Measurements from ENCODE around the gene THAP10. TPM values are rescaled to one million over a fixed set of nuclear protein-coding genes. Genes with fewer than 3 reads are reported as not detected.

THAP10 gene
- total RNA-seq, 1 experiment from 2014 or later: 2.5 TPM

DNA sequence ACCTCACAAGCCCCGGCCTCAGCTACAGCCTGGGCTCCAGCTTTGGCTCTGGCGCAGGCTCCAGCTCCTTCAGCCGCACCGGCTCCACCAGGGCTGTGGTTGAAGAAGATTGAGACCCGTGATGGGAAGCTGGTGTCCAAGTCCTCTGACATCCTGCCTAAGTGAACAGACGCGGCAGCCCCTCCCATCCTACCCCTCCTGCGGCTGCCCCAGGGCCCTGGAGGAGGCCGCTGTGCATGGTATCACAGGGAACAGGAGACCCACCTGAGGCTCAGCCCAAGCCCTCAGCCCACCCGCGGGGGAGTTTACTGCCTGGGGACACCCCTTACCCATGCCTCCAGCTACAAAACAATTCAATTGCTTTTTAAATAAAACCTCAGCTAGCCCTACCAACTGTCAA lies 32.2 kb downstream of the THAP10 start:
- Histone ChIP-seq H2BK12ac (ENCODE audit: insufficient read length, low read depth, low read length) (no peak overlapping the region), H2BK5ac (ENCODE audit: insufficient read length, low read length) (no peak overlapping the region), H3K4me1 (ENCODE audit: insufficient read depth, low read length) (no peaks in the 10 kb centered on the region), H2BK120ac (ENCODE audit: low read depth, low read length, poor library complexity, severe bottlenecking) (no peak overlapping the region), H3K79me1 (ENCODE audit: insufficient read depth, low read depth, low read length, poor library complexity, severe bottlenecking) (no peaks in the 10 kb centered on the region), H3K27me3 (ENCODE audit: insufficient read depth, low read length) (no peaks in the 10 kb centered on the region), H3K4me2 (ENCODE audit: insufficient read depth, insufficient read length, low read length) (no peak overlapping the region), H3T11ph (ENCODE audit: low read length) (no peak overlapping the region), H4K5ac (ENCODE audit: insufficient read length, low read depth, low read length) (no peak overlapping the region), H4K8ac (replicated peaks; ENCODE audit: insufficient read length, low read depth, low read length) (no peak overlapping the region), H2AK5ac (ENCODE audit: insufficient read length, low read length) (no peak overlapping the region), H3K9me3 (ENCODE audit: control insufficient read depth, low read depth, low read length) (no peaks in the 10 kb centered on the region), H3K14ac (ENCODE audit: insufficient read depth, low read length) (no peak overlapping the region), H2BK15ac (ENCODE audit: low read depth, low read length) (no peak overlapping the region), H3K9ac (ENCODE audit: extremely low read depth, insufficient read length, low read length) (no peak overlapping the region), H3K23ac (ENCODE audit: insufficient read length, low read depth, low read length) (no peak overlapping the region), H3K27ac (ENCODE audit: insufficient read length, low read depth, low read length) (no peak overlapping the region), H2AFZ (ENCODE audit: low read length) (no peak overlapping the region), H4K20me1 (ENCODE audit: control insufficient read depth, insufficient read depth, insufficient read length) (no peaks in the 10 kb centered on the region), H3K18ac (ENCODE audit: insufficient read length, low read depth, low read length) (no peak overlapping the region), H2BK20ac (ENCODE audit: low read depth, low read length, poor library complexity, severe bottlenecking) (no peak overlapping the region), H3K4ac (ENCODE audit: low read depth, low read length) (no peak overlapping the region), H3K56ac (ENCODE audit: insufficient read length, low read depth, low read length) (no peak overlapping the region), H3K79me2 (ENCODE audit: insufficient read depth, low read length) (no peaks in the 10 kb centered on the region), H4K91ac (ENCODE audit: insufficient read length, low read depth, low read length) (no peak overlapping the region), H3K23me2 (ENCODE audit: insufficient read length, low read depth, low read length, poor library complexity, severe bottlenecking) (no peaks in the 10 kb centered on the region)
- no peaks in the 10 kb centered on the region for H3K9me3 Mint-ChIP-seq
- no peak overlapping the region for H3K27ac Mint-ChIP-seq
- no peak overlapping the region for H3K4me3 Mint-ChIP-seq
- DNase-seq: no peak
- no peaks in the 10 kb centered on the region for H3K36me3 Mint-ChIP-seq (ENCODE audit: insufficient read depth in 1 of 3, low read depth in 3 of 3)
- WGBS (ENCODE audit: extremely low coverage, insufficient read length, low lambda C conversion rate): no CpG with 5 or more reads among the region's 11 CpGs
- H3K27me3 Mint-ChIP-seq (ENCODE audit: low read depth): peaks cover 22% of the 10 kb centered on the region
- peaks cover 0 to 4% of the 10 kb centered on the region in 2 experiments; a peak in 1 of 4 replicates for H3K4me1 Mint-ChIP-seq
- TF ChIP-seq, protein P1, sequence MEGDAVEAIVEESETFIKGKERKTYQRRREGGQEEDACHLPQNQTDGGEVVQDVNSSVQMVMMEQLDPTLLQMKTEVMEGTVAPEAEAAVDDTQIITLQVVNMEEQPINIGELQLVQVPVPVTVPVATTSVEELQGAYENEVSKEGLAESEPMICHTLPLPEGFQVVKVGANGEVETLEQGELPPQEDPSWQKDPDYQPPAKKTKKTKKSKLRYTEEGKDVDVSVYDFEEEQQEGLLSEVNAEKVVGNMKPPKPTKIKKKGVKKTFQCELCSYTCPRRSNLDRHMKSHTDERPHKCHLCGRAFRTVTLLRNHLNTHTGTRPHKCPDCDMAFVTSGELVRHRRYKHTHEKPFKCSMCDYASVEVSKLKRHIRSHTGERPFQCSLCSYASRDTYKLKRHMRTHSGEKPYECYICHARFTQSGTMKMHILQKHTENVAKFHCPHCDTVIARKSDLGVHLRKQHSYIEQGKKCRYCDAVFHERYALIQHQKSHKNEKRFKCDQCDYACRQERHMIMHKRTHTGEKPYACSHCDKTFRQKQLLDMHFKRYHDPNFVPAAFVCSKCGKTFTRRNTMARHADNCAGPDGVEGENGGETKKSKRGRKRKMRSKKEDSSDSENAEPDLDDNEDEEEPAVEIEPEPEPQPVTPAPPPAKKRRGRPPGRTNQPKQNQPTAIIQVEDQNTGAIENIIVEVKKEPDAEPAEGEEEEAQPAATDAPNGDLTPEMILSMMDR (conservative IDR thresholded peaks at IDR 0.05): no peak

All from H9 (cell line).